DOHH2 (cell line): ENCODE measurements around the gene CRHR1.

Experiments used
- EZH2phosphoT487 ChIP-seq: fragments of 200-600 bp; sonication (generic); IDR thresholded peaks from 2 replicates; pipeline ENCODE4 v1.6.1; 2017; ENCODE audit warnings: borderline replicate concordance, mild to moderate bottlenecking, antibody characterized with exemption, low read length, moderate library complexity, mixed read lengths
- TF ChIP-seq, protein P1 (sequence below): fragments of 200-600 bp; sonication (generic); IDR thresholded peaks from one replicate; pipeline ENCODE4 v1.5.1; 2014; ENCODE audit warnings: antibody characterized with exemption, mild to moderate bottlenecking, low read depth, low read length; ENCODE audit not compliant: poor library complexity, severe bottlenecking

DNA sequence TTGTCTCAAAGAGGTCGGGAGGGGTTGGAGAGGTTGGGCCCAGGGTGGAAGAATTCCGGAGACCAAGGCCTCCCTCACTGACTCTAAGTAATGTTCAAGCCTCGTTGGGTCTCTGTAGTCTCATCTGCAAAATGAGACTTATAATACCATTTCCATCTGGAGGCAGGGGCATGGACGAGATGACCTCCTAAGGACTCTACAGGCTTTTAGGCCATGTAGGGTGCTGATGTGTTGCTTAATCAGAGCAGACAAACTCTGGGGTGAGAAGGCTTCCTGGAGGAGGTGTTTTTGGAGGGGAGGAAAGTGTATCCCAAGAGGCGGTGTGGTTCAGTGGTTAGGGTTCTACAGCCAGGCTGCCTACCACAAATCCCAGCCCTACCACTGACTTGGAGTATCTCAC is 63.6 kb downstream of the CRHR1 start:
- TF ChIP-seq, protein P1, sequence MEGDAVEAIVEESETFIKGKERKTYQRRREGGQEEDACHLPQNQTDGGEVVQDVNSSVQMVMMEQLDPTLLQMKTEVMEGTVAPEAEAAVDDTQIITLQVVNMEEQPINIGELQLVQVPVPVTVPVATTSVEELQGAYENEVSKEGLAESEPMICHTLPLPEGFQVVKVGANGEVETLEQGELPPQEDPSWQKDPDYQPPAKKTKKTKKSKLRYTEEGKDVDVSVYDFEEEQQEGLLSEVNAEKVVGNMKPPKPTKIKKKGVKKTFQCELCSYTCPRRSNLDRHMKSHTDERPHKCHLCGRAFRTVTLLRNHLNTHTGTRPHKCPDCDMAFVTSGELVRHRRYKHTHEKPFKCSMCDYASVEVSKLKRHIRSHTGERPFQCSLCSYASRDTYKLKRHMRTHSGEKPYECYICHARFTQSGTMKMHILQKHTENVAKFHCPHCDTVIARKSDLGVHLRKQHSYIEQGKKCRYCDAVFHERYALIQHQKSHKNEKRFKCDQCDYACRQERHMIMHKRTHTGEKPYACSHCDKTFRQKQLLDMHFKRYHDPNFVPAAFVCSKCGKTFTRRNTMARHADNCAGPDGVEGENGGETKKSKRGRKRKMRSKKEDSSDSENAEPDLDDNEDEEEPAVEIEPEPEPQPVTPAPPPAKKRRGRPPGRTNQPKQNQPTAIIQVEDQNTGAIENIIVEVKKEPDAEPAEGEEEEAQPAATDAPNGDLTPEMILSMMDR, result no peak
- no peak for TF ChIP-seq EZH2phosphoT487
